ENCODE data around the gene MLLT11.

Gene MLLT11

DNA sequence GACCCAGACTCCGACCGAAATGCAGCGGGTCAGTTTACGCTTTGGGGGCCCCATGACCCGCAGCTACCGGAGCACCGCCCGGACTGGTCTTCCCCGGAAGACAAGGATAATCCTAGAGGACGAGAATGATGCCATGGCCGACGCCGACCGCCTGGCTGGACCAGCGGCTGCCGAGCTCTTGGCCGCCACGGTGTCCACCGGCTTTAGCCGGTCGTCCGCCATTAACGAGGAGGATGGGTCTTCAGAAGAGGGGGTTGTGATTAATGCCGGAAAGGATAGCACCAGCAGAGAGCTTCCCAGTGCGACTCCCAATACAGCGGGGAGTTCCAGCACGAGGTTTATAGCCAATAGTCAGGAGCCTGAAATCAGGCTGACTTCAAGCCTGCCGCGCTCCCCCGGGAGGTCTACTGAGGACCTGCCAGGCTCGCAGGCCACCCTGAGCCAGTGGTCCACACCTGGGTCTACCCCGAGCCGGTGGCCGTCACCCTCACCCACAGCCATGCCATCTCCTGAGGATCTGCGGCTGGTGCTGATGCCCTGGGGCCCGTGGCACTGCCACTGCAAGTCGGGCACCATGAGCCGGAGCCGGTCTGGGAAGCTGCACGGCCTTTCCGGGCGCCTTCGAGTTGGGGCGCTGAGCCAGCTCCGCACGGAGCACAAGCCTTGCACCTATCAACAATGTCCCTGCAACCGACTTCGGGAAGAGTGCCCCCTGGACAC is 12.1 kb upstream of the MLLT11 start:
- H3K4me3 ChIP-seq (ENCODE audit: low read depth, low read length) = peak overlapping the region; percentile 67
- TF ChIP-seq, protein P1, sequence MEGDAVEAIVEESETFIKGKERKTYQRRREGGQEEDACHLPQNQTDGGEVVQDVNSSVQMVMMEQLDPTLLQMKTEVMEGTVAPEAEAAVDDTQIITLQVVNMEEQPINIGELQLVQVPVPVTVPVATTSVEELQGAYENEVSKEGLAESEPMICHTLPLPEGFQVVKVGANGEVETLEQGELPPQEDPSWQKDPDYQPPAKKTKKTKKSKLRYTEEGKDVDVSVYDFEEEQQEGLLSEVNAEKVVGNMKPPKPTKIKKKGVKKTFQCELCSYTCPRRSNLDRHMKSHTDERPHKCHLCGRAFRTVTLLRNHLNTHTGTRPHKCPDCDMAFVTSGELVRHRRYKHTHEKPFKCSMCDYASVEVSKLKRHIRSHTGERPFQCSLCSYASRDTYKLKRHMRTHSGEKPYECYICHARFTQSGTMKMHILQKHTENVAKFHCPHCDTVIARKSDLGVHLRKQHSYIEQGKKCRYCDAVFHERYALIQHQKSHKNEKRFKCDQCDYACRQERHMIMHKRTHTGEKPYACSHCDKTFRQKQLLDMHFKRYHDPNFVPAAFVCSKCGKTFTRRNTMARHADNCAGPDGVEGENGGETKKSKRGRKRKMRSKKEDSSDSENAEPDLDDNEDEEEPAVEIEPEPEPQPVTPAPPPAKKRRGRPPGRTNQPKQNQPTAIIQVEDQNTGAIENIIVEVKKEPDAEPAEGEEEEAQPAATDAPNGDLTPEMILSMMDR (IDR thresholded peaks at IDR 0.05; ENCODE audit: borderline replicate concordance, insufficient read depth, low read depth, low read length) = peak; percentile 60

DNA sequence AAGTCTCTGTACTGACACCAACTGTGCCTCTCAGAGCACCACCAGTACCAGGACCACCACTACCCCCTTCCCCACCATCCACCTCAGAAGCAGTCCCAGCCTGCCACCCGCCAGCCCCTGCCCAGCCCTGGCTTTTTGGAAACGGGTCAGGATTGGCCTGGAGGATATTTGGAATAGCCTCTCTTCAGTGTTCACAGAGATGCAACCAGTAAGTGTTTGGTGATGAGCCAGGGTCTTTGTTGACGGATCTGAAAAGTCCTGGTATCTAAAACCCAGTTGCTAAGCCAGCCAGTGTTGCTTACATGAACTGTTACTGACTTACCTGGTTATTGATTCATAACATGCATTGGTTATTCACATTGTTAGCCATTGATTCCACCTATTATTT is 11.6 kb upstream of the MLLT11 start:
- peak overlapping the region; percentile 67 for H3K4me3 ChIP-seq (ENCODE audit: low read depth, low read length)
- TF ChIP-seq, protein P1 (IDR thresholded peaks at IDR 0.05; ENCODE audit: borderline replicate concordance, insufficient read depth, low read depth, low read length) = no peak

DNA sequence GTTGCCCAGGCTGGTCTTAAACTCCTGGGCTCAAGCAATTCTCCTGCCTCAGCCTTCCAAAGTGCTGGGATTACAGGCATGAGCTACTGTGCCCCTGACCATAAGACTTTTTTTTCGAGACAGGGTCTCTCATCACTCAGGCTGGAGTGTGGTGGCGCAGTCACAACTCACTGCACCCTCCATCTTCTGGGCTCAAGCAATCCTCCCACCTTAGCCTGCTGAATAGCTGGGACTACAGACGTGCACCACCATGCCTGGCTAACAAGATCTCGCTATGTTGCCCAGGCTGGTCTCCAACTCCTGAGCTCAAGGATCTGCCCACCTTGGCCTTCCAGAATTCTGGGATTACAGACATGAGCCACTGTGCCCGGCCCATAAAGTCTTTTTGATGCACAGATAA is 10.7 kb upstream of the MLLT11 start:
- TF ChIP-seq, protein P1 (IDR thresholded peaks at IDR 0.05; ENCODE audit: borderline replicate concordance, insufficient read depth, low read depth, low read length) = no peak
- no peak overlapping the region for H3K4me3 ChIP-seq (ENCODE audit: low read depth, low read length)

DNA sequence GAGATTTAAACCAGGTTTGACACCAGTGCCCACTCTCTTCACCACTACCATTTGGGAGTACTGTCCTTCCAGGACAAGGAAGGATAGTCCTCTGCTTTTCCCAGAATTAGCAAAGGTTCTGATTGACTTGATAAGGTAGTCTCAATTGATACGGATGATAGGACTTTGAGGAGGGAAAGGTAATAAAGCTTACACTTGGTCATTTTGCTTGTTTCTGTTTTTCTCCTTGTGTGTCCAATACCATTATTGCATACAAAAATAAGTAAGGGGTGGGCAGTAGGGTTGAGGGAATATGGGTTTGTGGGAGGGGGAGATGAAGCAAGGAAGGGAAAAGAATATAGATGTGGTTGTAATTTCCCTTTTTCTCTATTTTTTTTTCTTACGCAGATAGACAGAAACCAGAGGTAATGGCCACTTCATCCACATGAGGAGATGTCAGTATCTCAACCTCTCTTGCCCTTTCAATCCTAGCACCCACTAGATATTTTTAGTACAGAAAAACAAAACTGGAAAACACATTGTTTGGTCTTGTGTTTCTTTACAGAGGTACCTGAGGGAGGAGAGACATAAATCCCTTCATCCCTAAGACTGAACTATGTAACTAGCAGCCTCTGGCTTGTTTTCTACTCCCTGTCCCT is 10.0 kb upstream of the MLLT11 start:
- TF ChIP-seq, protein P1 (IDR thresholded peaks at IDR 0.05; ENCODE audit: borderline replicate concordance, insufficient read depth, low read depth, low read length) = no peak
- H3K4me3 ChIP-seq (ENCODE audit: low read depth, low read length) = no peak overlapping the region

DNA sequence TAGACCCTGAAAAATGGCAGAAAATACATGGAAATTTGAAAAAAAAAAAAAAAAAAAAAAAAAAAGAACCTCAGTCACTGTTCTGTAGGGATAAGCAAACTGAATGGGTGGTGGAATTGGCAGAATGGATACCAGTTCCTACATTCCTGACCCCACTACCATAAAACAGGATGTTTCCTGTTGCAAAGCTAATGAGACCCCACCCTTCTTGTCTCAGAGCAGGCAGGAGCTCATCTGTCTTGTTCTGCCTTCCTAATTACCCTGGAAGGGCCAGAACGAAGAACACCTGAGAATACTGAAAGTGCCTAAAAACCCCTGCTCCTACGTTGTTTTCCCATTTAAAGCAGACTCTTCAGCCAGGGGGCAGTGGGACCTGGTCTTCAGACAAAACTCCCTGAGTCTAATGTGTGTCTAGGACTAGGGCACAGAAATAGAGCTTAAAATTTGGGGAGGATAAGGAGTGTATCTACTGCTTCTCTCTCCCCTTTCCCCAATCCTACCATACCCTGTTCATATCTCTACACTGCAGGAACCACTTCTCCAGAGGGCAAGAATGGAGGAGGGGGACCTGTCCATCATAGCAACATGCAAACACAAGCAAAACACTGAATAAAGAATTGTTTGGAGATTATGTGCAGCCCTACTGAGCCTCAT is 8.7 kb upstream of the MLLT11 start:
- no peak overlapping the region for H3K4me3 ChIP-seq (ENCODE audit: low read depth, low read length)
- TF ChIP-seq, protein P1 (IDR thresholded peaks at IDR 0.05; ENCODE audit: borderline replicate concordance, insufficient read depth, low read depth, low read length) = no peak

DNA sequence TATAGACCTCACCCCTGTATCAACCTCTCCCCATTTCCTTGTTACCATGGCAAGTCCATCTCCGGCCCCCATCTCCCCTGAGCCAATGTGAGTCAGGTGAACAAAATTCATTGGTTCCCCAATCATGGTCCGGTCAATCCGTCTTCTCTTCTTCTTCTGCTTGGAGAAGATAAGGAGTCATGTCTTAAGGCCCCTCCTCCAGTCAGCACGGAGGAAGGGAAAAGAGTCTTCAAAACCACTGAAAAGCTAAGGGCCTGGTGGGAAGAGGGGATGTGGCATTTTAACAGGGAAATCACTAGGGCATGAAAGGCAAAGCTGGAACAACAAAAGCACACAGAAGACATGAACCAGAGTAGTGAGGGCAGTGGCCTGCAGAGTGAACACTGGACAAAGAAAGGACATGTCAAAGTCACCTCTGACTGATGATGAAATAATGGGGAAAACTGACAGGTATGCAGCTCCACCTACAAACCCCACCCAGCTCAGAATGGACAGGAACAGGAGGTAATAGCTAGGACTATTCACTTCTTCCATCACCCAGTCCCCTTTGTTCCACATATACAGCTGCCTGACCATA is 5.1 kb upstream of the MLLT11 start:
- TF ChIP-seq, protein P1 (IDR thresholded peaks at IDR 0.05; ENCODE audit: borderline replicate concordance, insufficient read depth, low read depth, low read length) = no peak
- H3K4me3 ChIP-seq (ENCODE audit: low read depth, low read length) = no peak overlapping the region
